H9 (cell line): ENCODE data around the gene PRSS50. TPM values are rescaled to one million over a fixed set of nuclear protein-coding genes. Genes with fewer than 3 reads are reported as not detected.

ENCODE experiments used
- DNase-seq: peaks from one replicate; pipeline ENCODE4 v3.0.0-alpha.2; 2017
- H2AFZ ChIP-seq: one replicate; pipeline ENCODE4 v1.6.1; 2013; ENCODE audit warnings: mild to moderate bottlenecking, low read length, control low read depth, moderate library complexity
- H2AK5ac ChIP-seq: 2 replicates; pipeline ENCODE4 v1.6.1; 2013; ENCODE audit warnings: low read length, control low read depth, mixed read lengths; ENCODE audit not compliant: insufficient read length
- H2BK120ac ChIP-seq: one replicate; pipeline ENCODE4 v1.6.1; 2013; ENCODE audit warnings: low read depth, mild to moderate bottlenecking, low read length, control low read depth, inconsistent platforms; ENCODE audit not compliant: poor library complexity, severe bottlenecking
- H2BK12ac ChIP-seq: 2 replicates; pipeline ENCODE4 v1.6.1; 2013; ENCODE audit warnings: low read length, control low read depth, mixed read lengths, low read depth; ENCODE audit not compliant: insufficient read length
- H2BK15ac ChIP-seq: 2 replicates; pipeline ENCODE4 v1.6.1; 2013; ENCODE audit warnings: low read depth, low read length, control low read depth
- H2BK20ac ChIP-seq: one replicate; pipeline ENCODE4 v1.6.1; 2013; ENCODE audit warnings: low read depth, mild to moderate bottlenecking, low read length, control low read depth, inconsistent platforms; ENCODE audit not compliant: poor library complexity, severe bottlenecking
- H2BK5ac ChIP-seq: 2 replicates; pipeline ENCODE4 v1.6.1; 2013; ENCODE audit warnings: low read length, control low read depth, mixed read lengths; ENCODE audit not compliant: insufficient read length
- H3K14ac ChIP-seq: 2 replicates; pipeline ENCODE4 v1.6.1; 2013; ENCODE audit warnings: low read length, control low read depth; ENCODE audit not compliant: insufficient read depth
- H3K18ac ChIP-seq: 2 replicates; pipeline ENCODE4 v1.6.1; 2013; ENCODE audit warnings: low read depth, mild to moderate bottlenecking, mixed read lengths, low read length, control low read depth; ENCODE audit not compliant: insufficient read length
- H3K23ac ChIP-seq: 2 replicates; pipeline ENCODE4 v1.6.1; 2013; ENCODE audit warnings: low read length, control low read depth, mixed read lengths, low read depth; ENCODE audit not compliant: insufficient read length
- H3K23me2 ChIP-seq: 2 replicates; pipeline ENCODE4 v1.6.1; 2013; ENCODE audit warnings: low read depth, mild to moderate bottlenecking, mixed read lengths, low read length, control low read depth; ENCODE audit not compliant: insufficient read length, poor library complexity, severe bottlenecking
- H3K27ac ChIP-seq: 2 replicates; pipeline ENCODE4 v1.5.1; 2013; ENCODE audit warnings: low read length, control low read depth, mixed read lengths, low read depth; ENCODE audit not compliant: insufficient read length
- H3K27me3 ChIP-seq: 2 replicates; pipeline ENCODE4 v1.6.1; 2013; ENCODE audit warnings: low read length, control low read depth, inconsistent platforms; ENCODE audit not compliant: insufficient read depth
- H3K4ac ChIP-seq: 2 replicates; pipeline ENCODE4 v1.6.1; 2013; ENCODE audit warnings: low read depth, mild to moderate bottlenecking, control low read depth, inconsistent platforms, low read length, moderate library complexity
- H3K4me1 ChIP-seq: 2 replicates; pipeline ENCODE4 v1.6.1; 2013; ENCODE audit warnings: low read length, control low read depth, inconsistent platforms; ENCODE audit not compliant: insufficient read depth
- H3K4me2 ChIP-seq: 2 replicates; pipeline ENCODE4 v1.6.1; 2013; ENCODE audit warnings: low read length, control low read depth, mixed read lengths; ENCODE audit not compliant: insufficient read length, insufficient read depth
- H3K56ac ChIP-seq: 2 replicates; pipeline ENCODE4 v1.6.1; 2013; ENCODE audit warnings: low read depth, mild to moderate bottlenecking, mixed read lengths, low read length, control low read depth; ENCODE audit not compliant: insufficient read length
- H3K79me1 ChIP-seq: 2 replicates; pipeline ENCODE4 v1.6.1; 2013; ENCODE audit warnings: low read depth, mild to moderate bottlenecking, moderate library complexity, low read length, control low read depth, inconsistent platforms; ENCODE audit not compliant: insufficient read depth, poor library complexity, severe bottlenecking
- H3K79me2 ChIP-seq: 2 replicates; pipeline ENCODE4 v1.6.1; 2013; ENCODE audit warnings: low read length, control low read depth, inconsistent platforms; ENCODE audit not compliant: insufficient read depth
- H3K9ac ChIP-seq: 2 replicates; pipeline ENCODE4 v1.6.1; 2013; ENCODE audit warnings: low read length, control low read depth, mixed read lengths; ENCODE audit not compliant: insufficient read length; ENCODE audit errors: extremely low read depth
- H3K9me3 ChIP-seq: one replicate; pipeline ENCODE4 v1.6.1; 2013; ENCODE audit warnings: low read depth, low read length, inconsistent platforms; ENCODE audit not compliant: control insufficient read depth
- H3T11ph ChIP-seq: one replicate; pipeline ENCODE4 v1.6.1; 2013; ENCODE audit warnings: mild to moderate bottlenecking, low read length, control low read depth, inconsistent platforms
- H4K20me1 ChIP-seq: one replicate; pipeline ENCODE4 v1.6.1; 2013; ENCODE audit not compliant: control insufficient read depth, insufficient read length, insufficient read depth
- H4K5ac ChIP-seq: 2 replicates; pipeline ENCODE4 v1.6.1; 2013; ENCODE audit warnings: low read depth, mild to moderate bottlenecking, mixed read lengths, low read length, control low read depth; ENCODE audit not compliant: insufficient read length
- H4K8ac ChIP-seq: replicated peaks from 2 replicates; pipeline ENCODE4 v1.6.1; 2013; ENCODE audit warnings: low read length, control low read depth, mixed read lengths, low read depth; ENCODE audit not compliant: insufficient read length
- H4K91ac ChIP-seq: 2 replicates; pipeline ENCODE4 v1.6.1; 2013; ENCODE audit warnings: low read depth, mild to moderate bottlenecking, moderate library complexity, mixed read lengths, low read length, control low read depth; ENCODE audit not compliant: insufficient read length
- H3K27ac Mint-ChIP-seq, 3 experiments: 2 replicates in 2 of 3; 3 replicates in 1 of 3; pipeline ENCODE4 v1.8.0; 2020 to 2021; ENCODE audit warnings: mixed read lengths in 3 of 3, mild to moderate bottlenecking in 1 of 3, moderate library complexity in 1 of 3
- H3K27me3 Mint-ChIP-seq: 2 replicates; pipeline ENCODE4 v1.8.0; 2021; ENCODE audit warnings: low read depth, mild to moderate bottlenecking, moderate library complexity, mixed read lengths
- H3K36me3 Mint-ChIP-seq, 3 experiments: 2 replicates in 2 of 3; 3 replicates in 1 of 3; pipeline ENCODE4 v1.8.0; 2020 to 2021; ENCODE audit warnings: low read depth in 3 of 3, mixed read lengths in 3 of 3; ENCODE audit not compliant: insufficient read depth in 1 of 3
- H3K4me1 Mint-ChIP-seq, 2 experiments: 2 replicates each; pipeline ENCODE4 v1.8.0; 2020; ENCODE audit warnings: mixed read lengths in 2 of 2
- H3K4me3 Mint-ChIP-seq, 2 experiments: 2 replicates in 1 of 2; 3 replicates in 1 of 2; pipeline ENCODE4 v1.8.0; 2020 to 2021; ENCODE audit warnings: mild to moderate bottlenecking in 2 of 2, mixed read lengths in 2 of 2, moderate library complexity in 1 of 2
- H3K9me3 Mint-ChIP-seq, 2 experiments: 2 replicates in 1 of 2; 3 replicates in 1 of 2; pipeline ENCODE4 v1.8.0; 2020; ENCODE audit warnings: mild to moderate bottlenecking in 2 of 2, mixed read lengths in 2 of 2, moderate library complexity in 1 of 2
- WGBS: extraction: QIAGEN DNeasy Blood & Tissue Kit; methylation state at CpG from one replicate; pipeline ENCODE4 v1.1.7; 2013; ENCODE audit warnings: missing lambda C conversion rate, low lambda C conversion rate, mixed read lengths; ENCODE audit not compliant: insufficient read length; ENCODE audit errors: extremely low coverage; 5-methylcytosine and 5-hydroxymethylcytosine counted together
- total RNA-seq: library from RNA; stranded (reverse); gene quantifications from 2 replicates; pipeline ENCODE4 v1.2.1, GENCODE V29; 2021
- TF ChIP-seq, protein P1 (sequence below): fragments of 200-600 bp; sonication (generic); conservative IDR thresholded peaks from 3 replicates; pipeline ENCODE4 v1.8.0; 2021; ENCODE audit warnings: antibody characterized with exemption, mild to moderate bottlenecking

Gene PRSS50
- total RNA-seq, 1 experiment from 2014 or later, result 0.24 TPM

DNA sequence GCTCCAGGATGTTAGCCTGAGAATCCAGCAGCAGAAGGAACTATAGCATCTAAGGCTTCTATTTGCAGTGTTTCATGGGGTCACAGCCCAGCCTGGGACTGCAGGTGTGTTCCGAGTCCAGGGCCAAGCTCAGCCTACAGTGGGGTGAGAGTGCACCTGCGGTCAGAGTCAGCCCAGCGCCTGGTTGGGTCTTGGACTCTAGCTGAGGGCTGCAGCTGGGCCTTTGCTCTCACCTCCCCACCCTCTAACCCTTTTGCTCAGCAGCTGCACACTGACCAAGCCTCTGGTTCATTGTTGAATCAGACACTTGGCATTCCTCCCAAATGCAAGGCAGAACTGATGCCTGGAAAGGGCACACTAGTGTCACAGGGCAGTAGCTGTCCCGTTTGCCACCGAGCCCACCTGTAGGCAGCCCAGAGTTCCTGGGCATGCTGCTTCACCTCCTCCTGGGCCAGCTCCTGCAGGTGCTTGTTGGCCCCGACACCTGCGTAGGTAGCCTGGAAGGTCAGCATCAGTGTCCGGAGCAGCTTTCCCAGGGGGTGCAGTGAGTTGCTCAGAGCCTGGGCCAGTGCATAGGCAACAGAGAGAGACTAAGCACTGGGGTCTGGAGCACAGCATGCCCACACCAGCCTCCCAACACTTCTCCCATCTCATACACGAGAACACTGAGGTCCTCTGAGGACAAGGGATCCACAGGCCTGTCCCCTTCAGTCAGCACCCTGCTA lies 41.7 kb downstream of the PRSS50 start:
- H4K91ac ChIP-seq, result no peak overlapping the region
- no peak overlapping the region for H3K9ac ChIP-seq
- WGBS, result no CpG with 5 or more reads among the region's 9 CpGs
- H4K5ac ChIP-seq, result no peak overlapping the region
- H3K27me3 Mint-ChIP-seq, result no peaks in the 10 kb centered on the region; the same call in 1 of the 2 replicates
- no peak overlapping the region for H3K4ac ChIP-seq
- H3K23ac ChIP-seq, result no peak overlapping the region
- H2BK120ac ChIP-seq, result no peak overlapping the region
- H2BK5ac ChIP-seq, result no peak overlapping the region
- no peak overlapping the region for H3K27ac ChIP-seq
- peaks cover 3 to 21% of the 10 kb centered on the region in 2 experiments for H3K4me1 Mint-ChIP-seq
- no peaks in the 10 kb centered on the region for H3K27me3 ChIP-seq
- no peak overlapping the region for H2BK20ac ChIP-seq
- H3K79me1 ChIP-seq, result no peaks in the 10 kb centered on the region
- H3K9me3 Mint-ChIP-seq, result no peaks in the 10 kb centered on the region
- no peaks in the 10 kb centered on the region for H3K9me3 ChIP-seq
- no peak for DNase-seq
- peak overlapping the region in 1 of 3 experiments; percentile 40; a peak in 3 of 7 replicates for H3K27ac Mint-ChIP-seq
- peaks cover 0 to 8% (median 0%) of the 10 kb centered on the region in 3 experiments; a peak in 3 of 7 replicates for H3K36me3 Mint-ChIP-seq
- H3K4me1 ChIP-seq, result no peaks in the 10 kb centered on the region
- H4K8ac ChIP-seq, result no peak overlapping the region
- H2AK5ac ChIP-seq, result no peak overlapping the region
- no peak overlapping the region for H3K4me2 ChIP-seq
- H3K56ac ChIP-seq, result no peak overlapping the region
- no peak overlapping the region for H3K18ac ChIP-seq
- no peak overlapping the region for H3T11ph ChIP-seq
- H3K14ac ChIP-seq, result no peak overlapping the region
- H4K20me1 ChIP-seq, result no peaks in the 10 kb centered on the region
- no peak overlapping the region for H2BK15ac ChIP-seq
- H3K79me2 ChIP-seq, result no peaks in the 10 kb centered on the region
- no peak overlapping the region for H3K4me3 Mint-ChIP-seq
- TF ChIP-seq, protein P1, sequence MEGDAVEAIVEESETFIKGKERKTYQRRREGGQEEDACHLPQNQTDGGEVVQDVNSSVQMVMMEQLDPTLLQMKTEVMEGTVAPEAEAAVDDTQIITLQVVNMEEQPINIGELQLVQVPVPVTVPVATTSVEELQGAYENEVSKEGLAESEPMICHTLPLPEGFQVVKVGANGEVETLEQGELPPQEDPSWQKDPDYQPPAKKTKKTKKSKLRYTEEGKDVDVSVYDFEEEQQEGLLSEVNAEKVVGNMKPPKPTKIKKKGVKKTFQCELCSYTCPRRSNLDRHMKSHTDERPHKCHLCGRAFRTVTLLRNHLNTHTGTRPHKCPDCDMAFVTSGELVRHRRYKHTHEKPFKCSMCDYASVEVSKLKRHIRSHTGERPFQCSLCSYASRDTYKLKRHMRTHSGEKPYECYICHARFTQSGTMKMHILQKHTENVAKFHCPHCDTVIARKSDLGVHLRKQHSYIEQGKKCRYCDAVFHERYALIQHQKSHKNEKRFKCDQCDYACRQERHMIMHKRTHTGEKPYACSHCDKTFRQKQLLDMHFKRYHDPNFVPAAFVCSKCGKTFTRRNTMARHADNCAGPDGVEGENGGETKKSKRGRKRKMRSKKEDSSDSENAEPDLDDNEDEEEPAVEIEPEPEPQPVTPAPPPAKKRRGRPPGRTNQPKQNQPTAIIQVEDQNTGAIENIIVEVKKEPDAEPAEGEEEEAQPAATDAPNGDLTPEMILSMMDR, result no peak
- H3K23me2 ChIP-seq, result no peaks in the 10 kb centered on the region
- H2AFZ ChIP-seq, result no peak overlapping the region
- no peak overlapping the region for H2BK12ac ChIP-seq
